LNCAP (cell line): Measurements from ENCODE around the gene NECTIN4.

Source experiments
- CTCF ChIP-seq: fragments of 450-650 bp; IDR thresholded peaks from 2 replicates; pipeline ENCODE4 v1.5.1; 2017; ENCODE audit warnings: mild to moderate bottlenecking

Gene NECTIN4

GRCh38 chr1:161128591-161129420 is 39.4 kb upstream of the NECTIN4 start:
- no peak for TF ChIP-seq CTCF

- TF ChIP-seq CTCF, result no peak
Measured at GRCh38 chr1:161127649-161128048, 38.3 kb upstream of the NECTIN4 start.

- no peak for TF ChIP-seq CTCF
Measured at GRCh38 chr1:161122967-161123366, 33.6 kb upstream of the NECTIN4 start.

GRCh38 chr1:161121834-161122233 is 32.5 kb upstream of the NECTIN4 start:
- no peak for TF ChIP-seq CTCF

- no peak for TF ChIP-seq CTCF
Measured at GRCh38 chr1:161121042-161121650, 31.8 kb upstream of the NECTIN4 start.

GRCh38 chr1:161119092-161119903 is 29.9 kb upstream of the NECTIN4 start:
- TF ChIP-seq CTCF, result peak; percentile 41

GRCh38 chr1:161117759-161118581 is 28.6 kb upstream of the NECTIN4 start, which contains the start of the genes NIT1 and PFDN2:
TSS of gene NIT1 (plus strand) at chr1:161118105. CDS start at chr1:161118177, 72 bp downstream.
TSS of gene PFDN2 (minus strand) at chr1:161118037. CDS start at chr1:161118026, 11 bp downstream.
- TF ChIP-seq CTCF, result no peak
